H1 (cell line): Measurements from ENCODE around the gene OR2A14. TPM values are rescaled to one million over a fixed set of nuclear protein-coding genes. Genes with fewer than 3 reads are reported as not detected.
A peak's percentile ranks its signal among the peaks of the same experiment; 100 is the strongest.

Source experiments
- CHD7 ChIP-seq: fragments of 300-600 bp; sonication (generic); IDR thresholded peaks from 2 replicates; pipeline ENCODE4 v1.7.1; 2012; ENCODE audit warnings: low read length, moderate library complexity, mild to moderate bottlenecking, inconsistent platforms; ENCODE audit not compliant: insufficient replicate concordance
- CTCF ChIP-seq, 3 experiments: IDR thresholded peaks; 1 replicate in 2 of 3; 2 replicates in 1 of 3; pipeline versions ENCODE4 v1.5.1 to v1.6.1; 2011; ENCODE audit warnings: low read length in 3 of 3, mild to moderate bottlenecking in 3 of 3, inconsistent platforms in 2 of 3, low read depth in 1 of 3, moderate library complexity in 1 of 3; ENCODE audit not compliant: insufficient read depth in 1 of 3; ENCODE audit errors: control extremely low read depth in 1 of 3
- POLR2AphosphoS5 ChIP-seq: IDR thresholded peaks from 2 replicates; pipeline ENCODE4 v1.6.1; 2011; ENCODE audit warnings: low read depth, low read length
- RFX5 ChIP-seq: IDR thresholded peaks from 2 replicates; pipeline ENCODE4 v1.6.1; 2011; ENCODE audit warnings: low read depth, low read length, improper control_type of control experiment, borderline replicate concordance
- polyA plus RNA-seq, 7 experiments: library from polyadenylated mRNA; depleted of rRNA in 3 of 7; stranded (reverse) in 5 of 7; unstranded in 2 of 7; fragments of >200 nt in 5 of 7; fragments of 200-250 nt in 2 of 7; gene quantifications; 1 replicate in 5 of 7; 2 replicates in 1 of 7; 4 replicates in 1 of 7; pipeline versions ENCODE4 v1.2.1 to v1.2.3, GENCODE V29; 2011 to 2013; ENCODE audit warnings: missing spikeins in 2 of 7, mixed read lengths in 2 of 7
- total RNA-seq: library from RNA; stranded (reverse); fragmentation: NEBNext Ultra II Directional; extraction: Animal tissue kit (Norgen Biotek cat#: 25700); gene quantifications from 2 replicates; pipeline ENCODE4 v1.2.1, GENCODE V29; 2021

OR2A14 gene
- total and polyA plus RNA-seq, 2 of the 8 experiments (the other 6 are each of a cell fraction or from before 2014, with no cell fraction given), result not detected

- TF ChIP-seq CHD7, result no peak
- no peak for TF ChIP-seq POLR2AphosphoS5
- peak; percentile 18 to 42 (median 32); a peak in 3 of 4 replicates for TF ChIP-seq CTCF (IDR thresholded peaks at IDR 0.05; ENCODE audit: control extremely low read depth in 1 of 3, insufficient read depth in 1 of 3, low read depth in 1 of 3, low read length in 3 of 3)
- TF ChIP-seq RFX5, result no peak
- TF ChIP-seq, all 59 proteins: peak for 2
Measured at GRCh38 chr7:144110272-144110671, 12.7 kb upstream of the OR2A14 start (continued).
